ENCODE measurements around the gene CDH3.

Gene CDH3

DNA sequence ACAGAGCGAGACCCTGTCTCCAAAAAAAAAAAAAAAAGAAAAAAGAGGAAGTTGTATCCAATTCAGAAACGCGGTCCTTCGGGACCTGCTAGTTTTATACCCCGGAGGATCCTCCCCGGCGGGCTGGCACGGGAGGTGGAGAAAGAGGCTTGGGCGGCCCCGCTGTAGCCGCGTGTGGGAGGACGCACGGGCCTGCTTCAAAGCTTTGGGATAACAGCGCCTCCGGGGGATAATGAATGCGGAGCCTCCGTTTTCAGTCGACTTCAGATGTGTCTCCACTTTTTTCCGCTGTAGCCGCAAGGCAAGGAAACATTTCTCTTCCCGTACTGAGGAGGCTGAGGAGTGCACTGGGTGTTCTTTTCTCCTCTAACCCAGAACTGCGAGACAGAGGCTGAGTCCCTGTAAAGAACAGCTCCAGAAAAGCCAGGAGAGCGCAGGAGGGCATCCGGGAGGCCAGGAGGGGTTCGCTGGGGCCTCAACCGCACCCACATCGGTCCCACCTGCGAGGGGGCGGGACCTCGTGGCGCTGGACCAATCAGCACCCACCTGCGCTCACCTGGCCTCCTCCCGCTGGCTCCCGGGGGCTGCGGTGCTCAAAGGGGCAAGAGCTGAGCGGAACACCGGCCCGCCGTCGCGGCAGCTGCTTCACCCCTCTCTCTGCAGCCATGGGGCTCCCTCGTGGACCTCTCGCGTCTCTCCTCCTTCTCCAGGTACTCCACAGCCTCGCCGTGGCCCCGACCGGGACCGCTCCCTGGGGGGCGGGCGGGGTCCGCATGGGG is at the start of gene CDH3:
Gene CDH3, plus strand, starts transcription at position 596 of the 779 bp plus-strand sequence. Its CDS starts 70 bp downstream, at position 666.
- DNase-seq, result peak; percentile 69

DNA sequence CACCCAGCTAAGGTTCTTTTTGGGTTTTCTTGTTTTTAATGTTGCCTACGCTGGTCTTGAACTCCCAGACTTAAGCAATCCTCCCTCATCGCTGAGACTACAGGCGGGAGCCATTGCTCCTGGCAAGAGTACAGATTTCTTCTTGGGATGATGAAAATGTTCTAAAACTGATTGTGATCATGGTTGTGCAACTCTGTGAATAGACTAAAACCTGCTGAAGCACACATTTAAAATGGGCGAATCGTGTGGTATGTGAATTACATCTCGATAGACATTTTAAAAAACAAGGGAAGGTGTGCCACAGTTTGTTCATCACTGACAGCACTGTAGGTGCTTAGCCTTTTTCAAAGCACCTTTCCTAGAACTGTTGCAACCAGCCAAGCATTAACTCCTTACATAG is 48.8 kb upstream of the CDH3 start:
- DNase-seq, result no peak

- no peak for DNase-seq
Measured at GRCh38 chr16:68599586-68599985, 45.5 kb upstream of the CDH3 start.

- peak; percentile 10 for DNase-seq
Measured at GRCh38 chr16:68605746-68606145, 39.4 kb upstream of the CDH3 start.

DNA sequence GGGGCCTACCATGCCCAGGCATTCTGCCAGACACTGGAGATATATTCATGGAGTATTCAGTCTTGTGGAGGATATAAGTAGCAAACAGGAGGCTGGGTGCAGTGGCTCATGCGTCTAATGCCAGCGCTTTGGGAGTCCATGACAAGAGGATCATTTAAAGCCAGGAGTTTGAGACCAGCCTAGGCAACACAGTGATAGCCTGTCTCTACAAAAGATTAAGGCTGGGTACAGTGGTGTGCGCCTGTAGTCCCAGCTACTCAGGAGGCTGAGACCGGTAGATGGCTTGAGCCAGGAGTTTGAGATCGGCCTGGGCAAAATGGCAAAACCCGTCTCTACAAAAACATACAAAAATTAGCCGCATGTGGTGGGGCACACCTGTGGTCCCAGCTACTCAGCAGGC is 37.7 kb upstream of the CDH3 start:
- DNase-seq, result no peak

- no peak for DNase-seq
Measured at GRCh38 chr16:68608330-68608729, 36.8 kb upstream of the CDH3 start.

GRCh38 chr16:68612996-68613395 is 32.1 kb upstream of the CDH3 start:
- no peak for DNase-seq

- DNase-seq, result no peak
Measured at GRCh38 chr16:68617734-68618133, 27.4 kb upstream of the CDH3 start.

GRCh38 chr16:68626557-68626956 is 18.6 kb upstream of the CDH3 start:
- no peak for DNase-seq

GRCh38 chr16:68627951-68628425 is 17.1 kb upstream of the CDH3 start:
- no peak for DNase-seq

DNA sequence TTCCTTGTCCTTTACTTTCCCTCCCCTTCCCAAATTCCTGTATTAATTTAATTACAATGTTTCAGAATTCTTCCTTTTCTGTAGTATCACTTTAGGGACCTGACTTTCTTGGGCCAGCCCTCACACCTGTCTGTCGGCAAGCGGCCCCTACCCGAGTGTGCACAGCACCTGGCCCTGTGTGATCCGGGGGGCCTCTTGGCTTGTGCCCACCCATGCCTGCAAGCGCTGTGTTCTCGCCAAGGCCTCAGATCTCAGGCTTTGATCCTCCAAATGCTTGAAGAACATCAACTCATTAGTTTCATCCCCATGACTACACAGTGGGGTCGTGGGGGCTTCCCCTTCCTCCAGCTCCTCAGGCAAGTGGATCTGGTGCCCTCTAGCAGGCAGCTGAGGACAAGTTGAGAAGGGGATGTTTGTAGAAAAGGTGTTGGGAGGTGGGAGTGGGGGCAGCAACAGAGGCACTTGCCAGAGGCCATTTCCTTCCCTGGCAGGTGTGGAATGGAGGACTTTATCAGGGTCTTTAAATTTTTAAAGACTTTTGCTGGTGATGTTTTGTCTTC is 15.7 kb upstream of the CDH3 start:
- no peak for DNase-seq

GRCh38 chr16:68636064-68636560 is 9.0 kb upstream of the CDH3 start:
- no peak for DNase-seq

- DNase-seq, result peak; percentile 37
Measured at GRCh38 chr16:68636818-68637217, 8.3 kb upstream of the CDH3 start.

GRCh38 chr16:68640972-68641371 is 4.1 kb upstream of the CDH3 start:
- DNase-seq, result no peak

DNA sequence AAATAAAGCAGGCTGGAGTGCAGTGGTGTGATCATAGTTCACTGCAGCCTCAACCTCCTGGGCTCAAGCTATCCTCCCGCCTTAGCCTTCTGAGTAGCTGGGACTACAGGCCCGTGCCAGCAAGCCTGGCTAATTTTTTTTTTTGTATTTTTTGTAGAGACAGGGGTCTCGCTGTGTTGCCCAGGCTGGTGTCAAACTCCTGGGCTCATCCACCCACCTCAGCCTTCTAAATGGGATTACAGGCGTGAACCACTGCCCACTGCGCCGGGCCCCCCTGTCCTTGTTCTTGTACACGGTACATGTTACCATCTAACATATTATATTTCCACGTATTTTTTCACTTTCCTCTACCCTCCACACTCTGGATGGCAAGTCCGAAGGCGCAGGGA is 3.1 kb upstream of the CDH3 start:
- peak; percentile 25 for DNase-seq

DNA sequence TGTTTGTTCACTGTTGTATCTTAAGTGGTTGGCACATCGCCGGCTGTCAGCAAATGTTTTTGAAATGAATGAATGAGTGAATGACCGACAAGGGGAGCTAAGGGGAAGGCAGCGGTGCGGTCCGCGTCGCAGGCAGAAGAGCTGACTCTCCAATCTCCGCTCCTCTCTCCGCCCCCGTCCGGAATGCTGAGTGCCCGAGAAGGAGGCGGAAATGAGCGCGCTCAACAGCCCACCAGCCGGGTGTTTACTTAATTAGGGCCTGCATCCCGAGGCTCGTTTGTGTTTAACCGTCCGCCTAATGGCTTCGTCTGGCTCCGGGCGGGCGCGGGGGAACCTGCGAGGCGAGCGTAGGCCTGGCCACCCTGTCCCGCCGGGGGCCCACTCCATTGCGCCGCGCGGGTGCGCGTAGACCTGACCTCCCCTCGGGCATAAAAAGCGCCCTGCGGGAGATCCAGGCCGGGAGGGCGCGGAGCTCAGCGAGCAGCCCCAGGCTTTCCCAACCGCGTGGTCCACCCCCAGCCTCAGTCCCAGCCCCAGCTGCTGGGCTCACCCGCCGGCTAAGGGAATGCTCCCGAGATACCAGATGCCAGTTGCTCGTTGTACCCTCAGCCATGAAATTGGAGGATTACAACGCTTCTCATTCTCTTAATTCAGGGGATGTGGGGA is 2.5 kb upstream of the CDH3 start:
- DNase-seq, result peak; percentile 64

DNA sequence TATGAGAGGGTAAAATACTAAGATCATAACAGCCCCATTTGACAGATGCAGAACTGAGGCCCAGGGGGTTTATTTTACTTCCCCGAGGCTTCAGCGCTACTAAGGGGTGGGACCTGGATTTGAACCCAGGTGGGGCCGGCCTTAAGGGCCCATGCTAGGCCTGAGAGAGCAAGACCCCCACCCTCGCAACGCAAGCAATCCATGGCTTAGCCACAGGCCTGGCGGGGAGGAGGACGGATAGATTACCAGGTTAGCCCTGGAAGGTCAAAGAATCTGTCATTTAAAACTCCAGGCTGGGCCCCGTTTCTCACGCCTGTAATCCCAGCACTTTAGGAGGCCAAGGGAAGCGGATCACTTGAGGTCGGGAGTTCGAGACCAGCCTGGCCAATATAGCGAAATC is 1.9 kb upstream of the CDH3 start:
- DNase-seq, result no peak

DNA sequence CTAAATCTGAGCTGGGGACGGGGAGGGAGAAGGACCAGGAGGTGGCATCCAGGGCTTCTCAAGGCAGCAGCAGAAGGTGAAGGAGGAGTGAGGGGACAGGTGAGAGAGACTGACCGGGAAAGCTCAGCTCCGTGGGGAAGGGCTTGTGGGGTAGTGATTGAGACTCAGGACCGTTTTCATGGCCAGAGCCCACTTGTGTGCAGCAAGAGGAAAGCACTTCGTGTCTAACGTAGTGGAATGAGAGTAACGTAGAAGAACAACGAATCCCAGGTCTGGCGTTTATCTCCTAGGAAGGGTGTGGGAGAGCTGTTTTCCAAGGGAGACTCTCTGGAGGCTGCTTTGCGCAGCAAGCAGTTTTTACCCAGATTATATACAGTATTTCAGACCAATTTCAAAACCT is 1.3 kb upstream of the CDH3 start:
- DNase-seq, result peak; percentile 37

- peak; percentile 37 for DNase-seq
Measured at GRCh38 chr16:68644296-68644695, 814 bp upstream of the CDH3 start.

DNA sequence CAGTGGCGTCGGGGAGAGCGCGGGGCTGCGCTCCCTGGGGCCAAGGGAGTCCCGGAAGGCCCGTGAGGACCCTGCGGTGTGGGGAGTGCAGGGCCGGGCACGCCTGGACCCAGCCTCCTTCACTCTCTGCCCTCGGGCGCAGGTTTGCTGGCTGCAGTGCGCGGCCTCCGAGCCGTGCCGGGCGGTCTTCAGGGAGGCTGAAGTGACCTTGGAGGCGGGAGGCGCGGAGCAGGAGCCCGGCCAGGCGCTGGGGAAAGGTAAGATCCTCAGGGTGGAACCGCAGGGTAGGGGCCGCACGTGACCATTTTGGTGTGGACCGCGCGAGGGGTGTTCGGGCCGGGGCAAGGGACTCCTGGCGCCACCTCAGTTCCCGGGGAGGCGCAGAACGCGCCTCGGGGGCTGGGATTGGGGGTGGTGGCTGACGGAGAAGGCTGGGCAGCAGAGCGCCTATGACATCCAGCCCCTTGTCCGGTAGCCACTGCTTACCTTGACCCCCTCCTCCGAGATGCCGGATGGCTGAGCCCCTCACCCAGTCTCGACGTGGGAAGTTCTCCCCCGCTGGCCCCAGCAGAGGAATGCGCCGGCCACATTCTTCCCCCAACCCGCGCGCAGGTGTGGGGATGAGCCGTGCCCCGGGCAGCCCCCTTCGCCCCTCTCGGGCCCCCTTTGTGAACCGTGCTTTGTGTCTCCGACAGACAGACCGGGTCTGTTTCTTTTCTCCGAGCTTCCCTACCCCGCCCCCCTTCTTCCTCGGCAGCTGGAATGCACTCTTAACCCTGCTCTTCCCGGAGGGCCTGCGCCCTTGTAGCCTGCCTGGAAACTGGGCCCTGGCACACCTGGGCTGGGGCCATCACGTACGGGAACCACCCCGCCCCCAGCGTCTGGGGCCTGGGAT is 631 bp downstream of the CDH3 start:
- peak; percentile 55 for DNase-seq

- no peak for DNase-seq
Measured at GRCh38 chr16:68646953-68647659, 2.0 kb downstream of the CDH3 start.

DNA sequence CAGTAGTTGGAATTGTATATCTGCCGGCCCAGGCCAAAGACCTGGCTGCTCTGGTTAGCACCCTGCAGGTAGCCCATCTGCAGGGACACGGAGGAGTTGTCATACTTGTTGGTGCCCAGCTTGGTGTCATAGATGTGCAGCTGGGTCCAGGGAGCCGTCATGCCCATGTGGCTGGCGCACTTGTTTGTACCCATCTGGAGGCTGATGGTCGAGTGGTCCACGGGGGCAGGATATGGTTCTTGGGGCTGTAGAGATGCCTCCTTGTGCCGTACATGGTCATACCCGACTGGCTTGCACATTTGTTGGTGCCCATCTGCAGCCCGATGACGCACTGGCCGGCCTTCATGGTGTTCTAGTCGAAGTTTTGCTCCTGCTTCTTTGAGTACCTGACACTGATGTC is 6.0 kb downstream of the CDH3 start:
- no peak for DNase-seq
